ENCODE results near the gene SLC39A11.
A peak's percentile ranks its signal among the peaks of the same experiment; 100 is the strongest.

The SLC39A11 gene

GRCh38 chr17:72611172-72611571, 481.3 kb downstream of the SLC39A11 start:
- Histone ChIP-seq H2BK15ac (ENCODE audit: low read depth, poor library complexity, severe bottlenecking) (no peak overlapping the region), H3K9me3 (ENCODE audit: control insufficient read depth, low read length) (peaks cover 19% of the 10 kb centered on the region), H3K4me1 (ENCODE audit: control insufficient read depth, insufficient read depth, low read depth, low read length) (peaks cover 21% of the 10 kb centered on the region), H3K4me3 (ENCODE audit: insufficient read depth in 1 of 2, low read depth in 1 of 2, low read length in 2 of 2) (no peak overlapping the region), H3K23ac (ENCODE audit: low read length in 2 of 2) (no peak overlapping the region), H2BK120ac (ENCODE audit: low read depth, low read length) (no peak overlapping the region), H3K36me3 (ENCODE audit: control insufficient read depth in 1 of 2, insufficient read depth in 2 of 2, low read depth in 1 of 2, low read length in 2 of 2) (no peaks in the 10 kb centered on the region), H3K79me1 (replicated peaks; ENCODE audit: low read length, poor library complexity, severe bottlenecking) (no peaks in the 10 kb centered on the region), H4K8ac (ENCODE audit: low read length) (no peak overlapping the region), H3K18ac (ENCODE audit: low read depth in 1 of 2, low read length in 2 of 2) (no peak overlapping the region), H3K9ac (ENCODE audit: low read length) (no peak overlapping the region), H3K27ac (ENCODE audit: low read length, poor library complexity, severe bottlenecking) (no peak overlapping the region), H3K4me2 (ENCODE audit: low read length, poor library complexity, severe bottlenecking) (no peak overlapping the region), H3K4ac (ENCODE audit: low read depth in 1 of 2, low read length in 2 of 2) (no peak overlapping the region), H2AFZ (ENCODE audit: low read depth, low read length) (no peak overlapping the region), H2BK12ac (ENCODE audit: low read length in 2 of 2) (no peak overlapping the region), H2BK5ac (ENCODE audit: low read depth, low read length, poor library complexity, severe bottlenecking) (no peak overlapping the region), H3K27me3 (ENCODE audit: control insufficient read depth in 1 of 2, insufficient read depth in 1 of 2, low read length in 2 of 2) (peaks cover 0 to 6% of the 10 kb centered on the region in 2 experiments), H2AK5ac (ENCODE audit: low read length, severe bottlenecking) (peak overlapping the region; percentile 84), H3K14ac (ENCODE audit: low read length in 2 of 2) (no peak overlapping the region), H4K91ac (ENCODE audit: low read length) (no peak overlapping the region)
- DNase-seq: no peak
- WGBS: 82% methylated on average over 8 of the region's 9 CpGs

- Histone ChIP-seq H3K14ac (ENCODE audit: low read length in 2 of 2) (no peak overlapping the region), H2AK5ac (ENCODE audit: low read length, severe bottlenecking) (no peak overlapping the region), H3K79me1 (replicated peaks; ENCODE audit: low read length, poor library complexity, severe bottlenecking) (no peaks in the 10 kb centered on the region), H4K8ac (ENCODE audit: low read length) (no peak overlapping the region), H3K4me1 (ENCODE audit: control insufficient read depth, insufficient read depth, low read depth, low read length) (peaks cover 17% of the 10 kb centered on the region), H3K27ac (ENCODE audit: low read length, poor library complexity, severe bottlenecking) (no peak overlapping the region), H3K18ac (ENCODE audit: low read depth in 1 of 2, low read length in 2 of 2) (no peak overlapping the region), H3K4ac (ENCODE audit: low read depth in 1 of 2, low read length in 2 of 2) (no peak overlapping the region), H3K9me3 (ENCODE audit: control insufficient read depth, low read length) (peaks cover 19% of the 10 kb centered on the region), H2AFZ (ENCODE audit: low read depth, low read length) (no peak overlapping the region), H3K36me3 (ENCODE audit: control insufficient read depth in 1 of 2, insufficient read depth in 2 of 2, low read depth in 1 of 2, low read length in 2 of 2) (no peaks in the 10 kb centered on the region), H3K27me3 (ENCODE audit: control insufficient read depth in 1 of 2, insufficient read depth in 1 of 2, low read length in 2 of 2) (no peaks in the 10 kb centered on the region), H2BK15ac (ENCODE audit: low read depth, poor library complexity, severe bottlenecking) (no peak overlapping the region), H3K4me2 (ENCODE audit: low read length, poor library complexity, severe bottlenecking) (no peak overlapping the region), H2BK120ac (ENCODE audit: low read depth, low read length) (no peak overlapping the region), H2BK5ac (ENCODE audit: low read depth, low read length, poor library complexity, severe bottlenecking) (no peak overlapping the region), H4K91ac (ENCODE audit: low read length) (no peak overlapping the region), H3K9ac (ENCODE audit: low read length) (no peak overlapping the region), H3K4me3 (ENCODE audit: insufficient read depth in 1 of 2, low read depth in 1 of 2, low read length in 2 of 2) (no peak overlapping the region), H3K23ac (ENCODE audit: low read length in 2 of 2) (no peak overlapping the region), H2BK12ac (ENCODE audit: low read length in 2 of 2) (no peak overlapping the region)
- DNase-seq: no peak
- 81% methylated on average over 2 of the region's 2 CpGs for WGBS
Measured at GRCh38 chr17:72609501-72609900, 483.0 kb downstream of the SLC39A11 start.

GRCh38 chr17:72608436-72608835, 484.1 kb downstream of the SLC39A11 start:
- Histone ChIP-seq H3K27ac (ENCODE audit: low read length, poor library complexity, severe bottlenecking) (no peak overlapping the region), H2BK12ac (ENCODE audit: low read length in 2 of 2) (no peak overlapping the region), H3K18ac (ENCODE audit: low read depth in 1 of 2, low read length in 2 of 2) (no peak overlapping the region), H3K27me3 (ENCODE audit: control insufficient read depth in 1 of 2, insufficient read depth in 1 of 2, low read length in 2 of 2) (no peaks in the 10 kb centered on the region), H3K9me3 (ENCODE audit: control insufficient read depth, low read length) (peaks cover 19% of the 10 kb centered on the region), H3K4ac (ENCODE audit: low read depth in 1 of 2, low read length in 2 of 2) (no peak overlapping the region), H2AK5ac (ENCODE audit: low read length, severe bottlenecking) (no peak overlapping the region), H2AFZ (ENCODE audit: low read depth, low read length) (no peak overlapping the region), H3K36me3 (ENCODE audit: control insufficient read depth in 1 of 2, insufficient read depth in 2 of 2, low read depth in 1 of 2, low read length in 2 of 2) (no peaks in the 10 kb centered on the region), H3K14ac (ENCODE audit: low read length in 2 of 2) (no peak overlapping the region), H3K9ac (ENCODE audit: low read length) (no peak overlapping the region), H3K79me1 (replicated peaks; ENCODE audit: low read length, poor library complexity, severe bottlenecking) (peaks cover 3% of the 10 kb centered on the region), H4K8ac (ENCODE audit: low read length) (no peak overlapping the region), H3K4me3 (ENCODE audit: insufficient read depth in 1 of 2, low read depth in 1 of 2, low read length in 2 of 2) (no peak overlapping the region), H4K91ac (ENCODE audit: low read length) (no peak overlapping the region), H2BK120ac (ENCODE audit: low read depth, low read length) (no peak overlapping the region), H3K4me2 (ENCODE audit: low read length, poor library complexity, severe bottlenecking) (no peak overlapping the region), H3K23ac (ENCODE audit: low read length in 2 of 2) (no peak overlapping the region), H3K4me1 (ENCODE audit: control insufficient read depth, insufficient read depth, low read depth, low read length) (peaks cover 17% of the 10 kb centered on the region), H2BK5ac (ENCODE audit: low read depth, low read length, poor library complexity, severe bottlenecking) (no peak overlapping the region), H2BK15ac (ENCODE audit: low read depth, poor library complexity, severe bottlenecking) (no peak overlapping the region)
- DNase-seq: no peak
- WGBS: no CpG with 5 or more reads among the region's 2 CpGs

- no peak overlapping the region for H2BK5ac ChIP-seq (ENCODE audit: low read depth, low read length, poor library complexity, severe bottlenecking)
Measured at GRCh38 chr17:72606656-72607055, 485.8 kb downstream of the SLC39A11 start.

More at GRCh38 chr17:72606656-72607055, 485.8 kb downstream of the SLC39A11 start:
- H3K14ac ChIP-seq (ENCODE audit: low read length in 2 of 2): no peak overlapping the region
- no peak overlapping the region for H2BK12ac ChIP-seq (ENCODE audit: low read length in 2 of 2)
- no peak overlapping the region for H3K4me2 ChIP-seq (ENCODE audit: low read length, poor library complexity, severe bottlenecking)
- H3K9ac ChIP-seq (ENCODE audit: low read length): no peak overlapping the region
- no peaks in the 10 kb centered on the region for H3K36me3 ChIP-seq (ENCODE audit: control insufficient read depth in 1 of 2, insufficient read depth in 2 of 2, low read depth in 1 of 2, low read length in 2 of 2)
- H3K4ac ChIP-seq (ENCODE audit: low read depth in 1 of 2, low read length in 2 of 2): no peak overlapping the region
- no peaks in the 10 kb centered on the region for H3K27me3 ChIP-seq (ENCODE audit: control insufficient read depth in 1 of 2, insufficient read depth in 1 of 2, low read length in 2 of 2)
- no peak overlapping the region for H4K8ac ChIP-seq (ENCODE audit: low read length)
- peak overlapping the region; percentile 43 for H2AK5ac ChIP-seq (ENCODE audit: low read length, severe bottlenecking)
- H3K27ac ChIP-seq (ENCODE audit: low read length, poor library complexity, severe bottlenecking): no peak overlapping the region
- H3K23ac ChIP-seq (ENCODE audit: low read length in 2 of 2): no peak overlapping the region
- no peak overlapping the region for H2BK120ac ChIP-seq (ENCODE audit: low read depth, low read length)
- H3K9me3 ChIP-seq (ENCODE audit: control insufficient read depth, low read length): peaks cover 19% of the 10 kb centered on the region
- H2BK15ac ChIP-seq (ENCODE audit: low read depth, poor library complexity, severe bottlenecking): no peak overlapping the region
- peaks cover 3% of the 10 kb centered on the region for H3K79me1 ChIP-seq (replicated peaks; ENCODE audit: low read length, poor library complexity, severe bottlenecking)
- H2AFZ ChIP-seq (ENCODE audit: low read depth, low read length): no peak overlapping the region
- H3K4me1 ChIP-seq (ENCODE audit: control insufficient read depth, insufficient read depth, low read depth, low read length): peaks cover 18% of the 10 kb centered on the region
- no peak overlapping the region for H4K91ac ChIP-seq (ENCODE audit: low read length)
- DNase-seq: no peak
- H3K4me3 ChIP-seq (ENCODE audit: insufficient read depth in 1 of 2, low read depth in 1 of 2, low read length in 2 of 2): no peak overlapping the region
- no peak overlapping the region for H3K18ac ChIP-seq (ENCODE audit: low read depth in 1 of 2, low read length in 2 of 2)

Data from mesenchymal stem cell (in vitro differentiated cells and primary cell).